ENCODE data around the gene ZMIZ1.
A peak's percentile ranks its signal among the peaks of the same experiment; 100 is the strongest.

ZMIZ1 gene

DNA sequence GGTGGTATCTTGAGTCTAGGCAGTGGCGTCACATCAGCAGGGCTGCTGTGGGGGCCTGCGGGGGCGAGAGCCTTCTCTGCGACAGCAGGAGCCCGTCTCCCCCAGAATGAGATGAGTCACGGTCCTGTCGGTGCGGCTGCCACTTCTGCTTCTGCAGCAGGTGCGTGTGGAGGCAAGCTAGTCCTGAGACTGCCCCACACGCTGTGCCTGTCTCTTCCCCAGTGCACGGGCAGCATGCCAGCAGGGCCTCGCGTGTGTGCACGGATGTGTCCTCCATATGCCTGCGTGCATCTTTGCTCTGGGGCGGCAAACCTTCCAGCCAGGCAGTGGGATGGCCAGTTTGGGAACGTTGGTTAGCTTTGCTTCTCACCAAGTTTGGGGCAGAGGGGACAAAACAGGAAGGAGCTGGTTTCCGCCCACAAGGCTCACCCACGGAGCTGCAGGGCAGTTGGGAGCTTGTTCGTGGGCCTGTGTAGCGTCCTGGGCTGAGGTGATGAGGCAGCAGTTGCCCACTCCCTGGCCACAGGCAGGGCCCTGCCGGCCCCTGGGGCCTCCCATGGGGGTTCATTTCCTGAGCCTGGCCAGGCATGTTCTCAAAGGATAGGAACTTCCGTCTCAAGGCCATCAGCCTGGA lies 217.7 kb downstream of the ZMIZ1 start:
- DNase-seq (ENCODE audit: low spot score), result no peak

DNA sequence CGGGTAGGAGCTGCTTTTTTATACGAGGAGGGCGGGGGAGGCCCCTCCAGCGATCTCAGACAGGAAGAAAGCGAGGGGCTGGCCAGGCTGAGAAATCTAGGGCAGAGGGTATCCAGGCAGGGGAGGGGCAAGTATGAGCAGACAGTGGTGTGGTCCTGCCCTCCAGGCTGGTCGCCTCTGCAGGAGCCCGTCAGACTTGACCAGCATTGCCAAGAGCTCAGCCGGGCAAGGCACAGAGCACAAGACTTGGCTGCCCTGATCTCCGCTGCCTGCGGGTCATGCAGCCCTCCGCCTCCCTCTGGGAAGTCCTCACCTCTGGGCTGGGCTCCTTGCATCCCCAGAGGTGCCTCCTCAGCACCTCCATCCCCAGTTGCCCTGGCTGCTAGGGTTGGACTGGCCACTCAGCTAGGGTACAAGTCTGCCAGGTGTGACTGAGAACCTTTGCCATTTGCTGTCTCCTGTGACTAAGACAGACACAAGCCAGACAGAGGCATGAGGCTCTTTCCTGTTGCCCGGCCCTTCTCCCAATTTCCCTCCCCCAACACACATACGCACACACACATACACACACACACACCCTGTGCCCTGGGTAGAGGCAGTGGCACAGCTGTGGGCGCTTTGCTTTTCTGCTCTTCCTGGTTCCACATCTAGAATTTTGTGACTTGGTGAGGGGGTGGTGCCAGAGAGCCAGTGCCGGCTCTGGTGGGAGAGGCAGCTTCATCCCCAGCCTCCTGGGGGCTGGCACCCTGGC lies 219.4 kb downstream of the ZMIZ1 start:
- DNase-seq (ENCODE audit: low spot score), result no peak

DNA sequence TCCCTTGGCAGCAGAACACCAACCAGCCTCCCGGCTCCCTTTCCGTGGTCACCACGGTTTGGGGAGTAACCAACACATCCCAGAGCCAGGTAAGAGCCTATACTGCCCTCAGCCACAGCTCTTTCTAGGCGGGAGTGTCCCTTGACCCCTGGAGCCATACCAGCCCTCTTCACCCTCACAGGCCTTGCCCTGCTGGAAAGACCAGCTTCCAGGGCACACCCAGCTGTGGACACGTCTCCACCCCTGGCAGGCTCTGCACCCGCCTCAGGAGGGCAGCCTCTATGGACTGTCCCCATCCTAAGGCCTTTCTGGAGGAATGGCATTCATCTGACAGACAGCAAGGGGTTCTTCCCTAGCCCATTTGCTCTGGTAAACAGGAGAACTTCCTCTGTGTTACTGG lies 221.0 kb downstream of the ZMIZ1 start:
- DNase-seq (ENCODE audit: low spot score), result no peak

DNA sequence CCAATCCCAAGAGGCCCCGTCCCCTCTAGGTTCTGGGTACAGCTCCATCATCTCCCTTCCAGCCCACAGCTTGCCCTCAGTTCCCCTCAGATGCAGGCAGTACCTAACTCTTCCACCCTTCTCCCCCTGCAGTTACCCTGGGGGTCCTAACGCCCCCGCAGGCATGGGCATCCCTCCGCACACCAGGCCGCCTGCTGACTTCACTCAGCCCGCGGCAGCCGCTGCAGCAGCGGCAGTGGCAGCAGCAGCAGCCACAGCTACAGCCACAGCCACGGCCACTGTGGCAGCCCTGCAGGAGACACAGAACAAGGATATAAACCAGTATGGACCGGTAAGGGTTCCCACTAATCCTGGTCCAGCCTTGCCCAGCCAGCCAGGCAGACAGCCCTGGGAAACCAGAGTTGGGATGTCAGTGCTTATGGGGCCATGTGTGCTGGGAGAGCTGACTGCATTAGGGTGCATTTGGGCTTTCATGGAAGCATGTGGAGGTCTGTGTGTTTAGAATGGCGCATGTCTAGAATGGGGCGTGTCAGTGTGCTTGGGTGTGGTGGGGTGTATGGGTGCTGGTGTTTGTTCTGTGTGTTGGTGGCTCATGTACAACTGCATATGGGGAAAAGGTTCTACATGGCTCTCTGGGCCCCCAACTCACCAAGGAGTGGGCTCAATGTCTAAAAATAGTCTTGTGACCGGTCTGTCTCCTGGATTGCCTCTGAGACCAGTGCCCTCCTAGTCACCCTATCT lies 223.4 kb downstream of the ZMIZ1 start:
- DNase-seq (ENCODE audit: low spot score), result no peak

DNA sequence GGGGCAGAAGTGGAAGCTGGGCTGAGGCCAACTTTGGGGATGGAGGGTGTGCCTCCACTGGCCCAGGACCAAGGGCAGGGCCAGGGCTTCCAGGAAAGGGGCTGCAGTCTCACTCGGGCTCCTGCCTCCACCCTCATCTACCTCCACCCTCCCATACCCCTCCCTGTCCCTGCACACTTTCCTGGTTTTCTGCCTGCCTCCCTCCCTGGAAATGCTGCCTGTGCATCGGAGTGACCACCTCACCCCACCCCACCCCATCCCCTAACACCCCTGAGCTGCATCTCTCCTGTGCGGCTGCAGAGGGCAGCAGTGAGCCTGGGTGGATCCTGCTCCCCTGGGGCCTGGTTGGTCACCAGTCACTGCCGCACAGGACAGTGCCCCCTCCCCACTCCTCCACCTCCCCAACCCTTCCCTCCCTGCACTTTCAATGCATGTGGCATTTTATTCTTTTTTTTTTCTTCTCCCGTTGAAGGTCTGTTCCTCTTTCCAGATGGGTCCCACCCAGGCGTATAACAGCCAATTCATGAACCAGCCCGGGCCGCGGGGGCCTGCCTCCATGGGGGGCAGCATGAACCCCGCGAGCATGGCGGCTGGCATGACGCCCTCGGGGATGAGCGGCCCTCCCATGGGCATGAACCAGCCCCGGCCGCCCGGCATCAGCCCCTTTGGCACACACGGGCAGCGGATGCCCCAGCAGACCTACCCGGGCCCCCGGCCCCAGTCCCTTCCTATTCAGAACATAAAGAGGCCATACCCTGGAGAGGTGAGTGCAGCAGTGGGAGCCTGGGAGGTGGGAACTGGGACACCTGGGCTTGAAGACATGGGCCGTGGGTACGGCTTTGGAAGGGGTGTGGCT lies 224.4 kb downstream of the ZMIZ1 start:
- no peak for DNase-seq (ENCODE audit: low spot score)

DNA sequence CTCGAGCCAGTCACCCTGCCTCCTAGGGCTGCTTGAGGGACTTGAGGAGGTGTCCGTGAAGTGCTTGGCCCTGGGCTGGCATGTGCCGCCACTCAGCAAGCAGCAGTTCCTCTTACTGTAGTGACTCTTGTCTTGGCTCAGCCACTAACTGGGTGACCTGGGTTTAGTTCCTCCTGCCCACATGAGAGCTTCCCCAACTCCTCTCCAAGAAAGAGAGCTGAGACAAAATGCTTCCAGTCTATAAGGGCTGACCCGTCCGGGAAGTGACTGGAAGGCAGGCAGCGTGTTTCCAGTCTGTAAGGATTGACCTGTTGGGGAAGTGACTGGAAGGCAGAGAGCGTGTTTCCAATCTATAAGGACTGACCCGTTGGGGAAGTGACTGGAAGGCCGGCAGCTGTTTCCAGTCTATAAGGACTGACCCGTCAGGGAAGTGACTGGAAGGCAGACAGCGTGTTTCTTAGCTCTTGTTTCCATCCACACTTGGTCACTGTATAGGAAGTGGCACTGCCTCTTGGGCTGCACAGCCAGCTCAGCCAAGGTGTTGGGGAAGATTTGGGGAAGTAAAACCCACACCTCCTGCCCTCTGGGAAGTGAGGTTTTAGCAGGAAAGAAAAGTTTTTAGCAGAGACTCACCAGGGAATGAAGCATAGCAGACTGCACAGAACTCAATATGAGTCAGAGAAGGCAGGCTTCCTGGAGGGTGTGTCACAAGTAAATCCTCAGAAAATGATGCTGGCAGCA lies 225.2 kb downstream of the ZMIZ1 start:
- peak; percentile 68 for DNase-seq (ENCODE audit: low spot score)

DNA sequence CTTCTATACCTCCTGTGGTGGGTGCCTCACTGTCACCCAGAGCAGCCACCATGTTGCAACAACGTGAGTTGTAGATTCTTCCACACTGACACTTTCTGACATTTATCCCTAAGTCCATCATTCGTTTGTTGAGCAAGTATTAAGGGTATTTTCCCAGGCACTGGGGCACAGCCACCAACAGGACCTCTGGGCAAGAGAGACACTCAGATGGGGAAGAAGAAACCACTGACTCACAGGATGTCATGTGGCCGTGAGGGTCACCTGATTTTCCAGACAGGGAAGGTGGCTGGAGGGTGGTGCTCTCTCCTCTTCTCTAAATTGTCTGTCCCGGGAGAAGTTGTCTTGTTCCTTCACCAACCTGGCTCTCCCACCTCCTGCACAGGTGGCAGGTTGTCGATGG lies 226.8 kb downstream of the ZMIZ1 start:
- DNase-seq (ENCODE audit: low spot score), result no peak

DNA sequence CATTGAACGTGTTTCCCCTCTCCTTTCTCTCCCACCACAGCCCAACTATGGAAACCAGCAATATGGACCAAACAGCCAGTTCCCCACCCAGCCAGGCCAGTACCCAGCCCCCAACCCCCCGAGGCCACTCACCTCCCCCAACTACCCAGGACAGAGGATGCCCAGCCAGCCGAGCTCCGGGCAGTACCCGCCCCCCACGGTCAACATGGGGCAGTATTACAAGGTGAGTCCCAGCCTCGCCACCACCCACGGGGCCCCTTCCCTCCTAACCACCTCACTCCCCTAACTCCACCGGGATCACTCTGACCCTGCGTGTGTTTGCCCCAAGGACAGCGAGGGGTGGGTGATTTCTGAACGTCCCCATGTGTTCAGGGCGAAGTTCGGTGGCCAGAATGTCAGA lies 227.7 kb downstream of the ZMIZ1 start:
- no peak for DNase-seq (ENCODE audit: low spot score)

DNA sequence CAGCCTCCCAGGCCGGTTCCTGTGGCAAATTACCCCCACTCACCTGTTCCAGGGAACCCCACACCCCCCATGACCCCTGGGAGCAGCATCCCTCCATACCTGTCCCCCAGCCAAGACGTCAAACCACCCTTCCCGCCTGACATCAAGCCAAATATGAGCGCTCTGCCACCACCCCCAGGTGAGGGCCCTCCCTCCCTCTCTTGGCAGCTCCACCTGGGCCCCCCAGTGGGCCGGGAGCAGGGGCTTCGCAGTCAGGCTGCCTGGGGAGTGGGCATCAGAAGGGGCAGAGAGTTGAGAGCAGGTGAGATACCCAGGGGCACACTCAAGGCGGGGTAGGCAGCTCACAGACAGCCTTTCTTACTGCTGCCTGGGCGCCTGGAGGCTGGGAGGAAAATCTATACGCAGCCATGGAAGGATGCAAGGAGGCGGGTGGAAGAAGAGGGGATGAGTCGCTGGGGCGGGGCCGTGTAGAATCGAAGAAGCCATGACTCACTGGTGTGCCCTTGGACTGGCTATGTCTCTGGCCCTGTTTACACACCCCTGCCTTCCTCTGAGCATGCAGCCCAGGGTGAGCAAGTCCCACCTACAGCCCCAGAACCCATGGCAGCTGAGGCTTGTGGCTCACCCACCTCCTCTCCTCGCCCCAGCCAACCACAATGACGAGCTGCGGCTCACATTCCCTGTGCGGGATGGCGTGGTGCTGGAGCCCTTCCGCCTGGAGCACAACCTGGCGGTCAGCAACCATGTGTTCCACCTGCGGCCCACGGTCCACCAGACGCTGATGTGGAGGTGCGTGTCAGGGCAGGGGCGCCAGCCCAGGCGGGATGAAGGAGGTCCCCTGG lies 229.9 kb downstream of the ZMIZ1 start:
- peak; percentile 85 for DNase-seq (ENCODE audit: low spot score)

DNA sequence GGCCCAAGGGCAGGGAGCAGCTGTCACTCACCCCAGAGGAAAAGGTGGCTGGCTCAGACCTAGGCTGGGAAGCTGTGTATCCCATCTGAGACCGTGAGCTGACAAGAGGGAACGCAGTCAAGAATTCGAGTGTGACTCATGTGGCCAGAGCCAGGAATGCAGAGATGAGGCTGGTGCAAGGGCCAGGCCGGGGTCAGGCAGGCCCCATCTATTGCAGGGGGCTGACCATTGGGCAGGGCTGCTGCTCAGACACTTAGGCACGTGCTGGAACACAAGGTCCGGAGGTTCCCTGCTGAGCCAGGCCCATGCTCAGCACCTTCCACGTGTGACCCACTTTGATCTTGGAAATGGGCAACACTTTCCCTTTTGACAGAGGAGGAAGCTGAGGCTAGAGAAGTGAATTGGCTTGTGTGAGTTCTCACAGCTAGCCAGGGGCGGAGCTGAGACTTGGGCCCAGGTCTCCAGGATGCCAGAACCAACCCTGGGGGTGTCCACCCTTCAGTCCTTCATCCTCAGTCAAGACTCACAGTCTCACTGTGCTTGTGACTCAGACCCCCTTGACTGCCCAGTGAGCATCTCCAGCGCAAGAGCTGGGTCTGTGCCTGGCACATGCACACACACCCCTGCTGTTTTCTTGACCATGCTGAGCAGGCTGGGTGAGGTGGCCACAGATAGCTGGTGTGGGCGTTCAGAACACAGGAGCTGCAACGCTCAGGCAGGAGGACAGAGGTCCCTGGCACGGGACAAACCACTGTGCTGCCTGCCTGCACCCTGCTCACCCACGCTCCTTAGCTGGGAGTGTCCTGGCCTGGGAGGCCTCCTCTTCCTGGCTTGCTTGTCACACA lies 230.9 kb downstream of the ZMIZ1 start:
- DNase-seq (ENCODE audit: low spot score), result no peak

DNA sequence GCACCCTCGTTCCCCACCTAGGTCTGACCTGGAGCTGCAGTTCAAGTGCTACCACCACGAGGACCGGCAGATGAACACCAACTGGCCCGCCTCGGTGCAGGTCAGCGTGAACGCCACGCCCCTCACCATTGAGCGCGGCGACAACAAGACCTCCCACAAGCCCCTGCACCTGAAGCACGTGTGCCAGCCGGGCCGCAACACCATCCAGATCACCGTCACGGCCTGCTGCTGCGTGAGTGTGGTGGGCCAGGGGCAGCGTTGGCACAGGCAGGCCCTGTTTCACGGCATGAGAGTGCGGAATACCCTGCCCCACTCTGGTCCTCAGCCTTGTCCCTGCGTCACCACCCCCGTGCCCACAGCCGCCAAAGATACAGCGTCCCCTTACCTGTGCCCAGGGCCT lies 231.9 kb downstream of the ZMIZ1 start:
- DNase-seq (ENCODE audit: low spot score), result no peak

DNA sequence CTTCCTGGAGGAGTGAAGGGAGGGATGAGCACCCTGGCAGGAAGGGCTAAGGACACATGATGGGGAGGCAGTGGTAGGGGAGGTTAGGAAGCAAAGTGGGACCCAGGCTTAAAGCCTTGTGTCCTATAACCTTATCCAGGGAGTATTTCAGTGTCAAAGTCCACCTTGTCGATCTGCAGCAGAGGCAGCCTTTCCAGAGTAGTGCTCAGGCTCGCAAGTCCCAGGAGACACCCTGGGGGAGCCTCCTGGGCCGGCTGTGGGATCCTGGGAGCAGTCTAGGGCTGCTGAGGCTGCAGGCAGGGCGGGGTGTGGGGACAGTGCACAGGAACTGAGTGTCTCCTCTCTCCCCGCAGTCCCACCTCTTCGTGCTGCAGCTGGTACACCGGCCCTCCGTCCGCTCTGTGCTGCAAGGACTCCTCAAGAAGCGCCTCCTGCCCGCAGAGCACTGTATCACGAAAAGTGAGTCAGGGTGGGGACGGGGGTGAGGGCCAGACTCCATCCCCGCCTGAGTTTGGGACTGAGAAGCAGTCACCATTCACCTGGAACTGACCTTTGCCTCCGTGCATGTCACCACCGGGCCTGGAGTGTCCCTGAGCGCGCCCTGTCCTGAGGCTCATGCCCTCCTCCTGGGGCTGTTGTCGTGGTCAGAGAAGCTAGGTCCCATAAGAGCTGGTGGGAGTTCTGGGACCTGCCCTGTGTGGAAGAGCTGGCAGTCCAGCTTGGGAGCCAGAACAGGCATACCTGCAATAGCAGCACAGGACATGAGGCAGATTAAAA lies 233.2 kb downstream of the ZMIZ1 start:
- no peak for DNase-seq (ENCODE audit: low spot score)

DNA sequence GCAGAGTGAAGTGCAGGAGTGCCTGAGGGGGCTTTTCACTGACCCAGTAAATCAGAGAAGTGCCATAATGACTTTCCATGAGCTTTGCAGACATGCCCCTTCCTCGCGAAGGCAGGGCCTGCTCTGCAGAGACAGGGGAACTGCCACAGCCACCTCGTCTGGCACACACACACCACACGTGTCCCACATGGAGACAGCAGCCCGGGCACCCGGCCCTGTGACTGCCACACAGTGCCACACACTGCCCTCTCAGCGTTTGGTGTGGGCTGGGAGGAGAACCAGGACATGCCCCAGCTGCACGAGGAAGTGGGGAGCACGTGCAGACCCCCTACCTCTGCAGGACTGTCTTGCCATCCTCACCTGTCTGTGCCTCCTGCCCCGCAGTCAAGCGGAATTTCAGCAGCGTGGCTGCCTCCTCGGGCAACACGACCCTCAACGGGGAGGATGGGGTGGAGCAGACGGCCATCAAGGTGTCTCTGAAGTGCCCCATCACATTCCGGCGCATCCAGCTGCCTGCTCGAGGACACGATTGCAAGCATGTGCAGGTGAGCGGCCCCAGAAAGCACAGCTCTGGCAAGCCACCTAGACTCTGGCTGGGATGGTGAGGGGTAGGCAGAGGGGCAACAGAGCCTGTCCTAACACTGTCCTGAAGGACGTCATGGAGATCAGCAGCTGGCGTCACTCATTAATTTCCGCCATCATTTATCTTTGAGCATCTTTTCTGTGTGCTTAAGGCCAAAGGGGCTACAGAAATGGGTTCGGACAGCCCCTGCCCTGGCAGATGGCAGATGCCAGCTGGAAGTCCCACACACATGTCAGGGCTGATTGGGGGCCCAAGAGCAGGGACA lies 235.1 kb downstream of the ZMIZ1 start:
- no peak for DNase-seq (ENCODE audit: low spot score)

DNA sequence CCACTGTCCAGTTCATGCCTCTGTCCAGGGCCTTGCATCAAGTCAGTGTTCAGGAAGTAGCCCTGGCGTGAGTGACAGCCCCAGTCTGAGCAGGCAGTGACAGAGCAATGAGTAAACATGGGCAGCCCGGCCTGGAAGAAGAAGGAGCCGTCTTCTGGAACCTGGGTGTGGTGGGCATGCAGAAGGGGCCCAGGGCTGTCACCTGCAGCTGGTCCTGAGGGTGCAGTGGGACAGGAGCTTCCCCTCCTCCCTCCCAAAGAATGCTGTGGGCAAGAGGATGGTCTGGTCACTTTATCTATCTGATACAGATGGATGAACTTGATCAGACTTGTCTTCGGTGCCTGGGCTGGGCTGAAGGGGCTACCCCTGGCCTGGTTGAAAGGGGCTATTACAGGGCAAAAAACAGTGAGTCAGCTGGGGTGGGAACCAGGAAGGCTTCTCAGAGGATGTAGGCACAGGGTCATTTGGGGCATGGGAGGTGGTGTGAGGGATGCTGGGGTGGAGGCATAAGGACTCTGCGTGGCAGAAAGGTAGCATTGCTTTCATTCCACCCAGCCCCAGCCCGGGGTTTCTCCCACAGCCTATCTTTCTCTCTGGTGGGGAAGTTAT lies 235.8 kb downstream of the ZMIZ1 start:
- peak; percentile 51 for DNase-seq (ENCODE audit: low spot score)

DNA sequence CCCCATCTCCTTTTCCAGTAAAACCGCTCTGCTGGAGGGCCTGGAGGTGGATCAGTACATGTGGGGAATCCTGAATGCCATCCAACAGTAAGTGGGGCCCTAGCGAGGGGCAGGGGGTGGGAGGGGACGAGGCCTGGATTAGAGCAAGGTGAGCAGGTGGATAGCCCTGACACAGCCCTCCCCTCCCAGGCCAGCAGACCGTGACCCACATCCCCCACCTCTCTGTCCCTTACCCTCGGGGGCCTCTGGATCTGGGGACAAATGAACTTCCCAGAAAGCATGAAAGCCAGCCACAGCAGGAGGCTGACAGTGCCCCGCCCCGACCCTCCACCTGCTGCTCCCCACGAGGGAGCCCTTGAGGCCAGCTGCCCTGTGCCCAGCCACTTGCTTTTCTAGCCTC lies 236.7 kb downstream of the ZMIZ1 start:
- no peak for DNase-seq (ENCODE audit: low spot score)

DNA sequence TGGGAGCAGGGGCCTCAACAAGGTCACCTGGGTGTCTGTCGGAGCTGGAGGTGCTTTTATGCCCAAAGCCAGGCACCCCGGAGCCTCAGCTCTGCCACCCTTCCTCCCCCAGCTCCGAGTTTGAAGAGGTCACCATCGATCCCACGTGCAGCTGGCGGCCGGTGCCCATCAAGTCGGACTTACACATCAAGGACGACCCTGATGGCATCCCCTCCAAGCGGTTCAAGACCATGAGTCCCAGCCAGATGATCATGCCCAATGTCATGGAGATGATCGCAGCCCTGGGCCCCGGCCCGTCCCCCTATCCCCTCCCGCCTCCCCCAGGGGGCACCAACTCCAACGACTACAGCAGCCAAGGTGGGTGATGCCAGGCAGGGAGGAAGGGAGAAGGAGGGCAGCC lies 237.2 kb downstream of the ZMIZ1 start:
- no peak for DNase-seq (ENCODE audit: low spot score)

DNA sequence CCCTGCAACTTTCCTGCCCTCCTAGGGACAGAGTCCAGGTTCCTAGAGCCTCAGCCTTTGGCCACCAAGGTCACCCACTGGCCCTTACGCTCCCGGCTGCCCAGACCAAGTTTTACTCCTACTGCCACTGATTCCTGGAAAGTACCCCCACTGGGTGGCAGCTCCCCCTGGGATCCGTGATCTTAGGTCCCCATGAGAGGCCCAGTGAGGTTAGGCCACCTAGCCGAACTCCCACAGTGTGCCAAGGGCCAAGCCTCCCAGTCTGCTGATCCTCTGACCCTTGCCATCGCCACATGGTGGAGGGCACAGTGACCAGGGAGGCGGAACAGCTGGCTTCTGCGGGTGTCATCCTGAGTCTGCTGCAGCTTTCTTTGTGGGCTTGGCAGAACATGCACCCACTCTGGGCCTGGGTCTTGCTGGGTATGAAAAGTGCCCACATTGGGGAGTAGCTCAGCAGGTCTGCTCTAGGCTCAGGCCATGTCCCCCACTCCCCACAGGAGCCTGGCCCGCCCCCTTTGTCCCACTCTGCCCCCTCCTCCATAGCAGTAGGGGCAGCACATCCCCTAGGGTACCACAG lies 238.0 kb downstream of the ZMIZ1 start:
- DNase-seq (ENCODE audit: low spot score), result no peak

All from RKO (cell line).